Measurements from ENCODE around the gene KIF3C.

The KIF3C gene

DNA sequence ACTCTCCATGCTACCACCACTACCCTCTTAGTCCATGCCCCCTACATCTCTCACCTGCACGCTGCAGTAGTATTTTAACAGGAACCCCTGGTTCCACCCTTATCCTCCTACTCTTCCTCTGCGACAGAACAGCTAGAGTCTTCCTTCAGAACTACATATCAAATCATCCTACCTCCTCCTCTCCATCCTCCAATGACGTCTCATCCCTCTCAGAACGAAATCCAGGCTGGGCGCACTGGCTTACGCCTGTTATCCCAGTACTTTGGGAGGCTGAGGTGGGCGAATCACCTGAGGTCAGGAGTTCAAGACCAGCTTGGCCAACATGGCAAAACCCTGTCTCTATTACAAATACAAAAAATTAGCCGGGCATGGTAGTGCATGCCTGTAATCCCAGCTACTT lies 10.3 kb upstream of the KIF3C start:
- TF ChIP-seq, protein P1, sequence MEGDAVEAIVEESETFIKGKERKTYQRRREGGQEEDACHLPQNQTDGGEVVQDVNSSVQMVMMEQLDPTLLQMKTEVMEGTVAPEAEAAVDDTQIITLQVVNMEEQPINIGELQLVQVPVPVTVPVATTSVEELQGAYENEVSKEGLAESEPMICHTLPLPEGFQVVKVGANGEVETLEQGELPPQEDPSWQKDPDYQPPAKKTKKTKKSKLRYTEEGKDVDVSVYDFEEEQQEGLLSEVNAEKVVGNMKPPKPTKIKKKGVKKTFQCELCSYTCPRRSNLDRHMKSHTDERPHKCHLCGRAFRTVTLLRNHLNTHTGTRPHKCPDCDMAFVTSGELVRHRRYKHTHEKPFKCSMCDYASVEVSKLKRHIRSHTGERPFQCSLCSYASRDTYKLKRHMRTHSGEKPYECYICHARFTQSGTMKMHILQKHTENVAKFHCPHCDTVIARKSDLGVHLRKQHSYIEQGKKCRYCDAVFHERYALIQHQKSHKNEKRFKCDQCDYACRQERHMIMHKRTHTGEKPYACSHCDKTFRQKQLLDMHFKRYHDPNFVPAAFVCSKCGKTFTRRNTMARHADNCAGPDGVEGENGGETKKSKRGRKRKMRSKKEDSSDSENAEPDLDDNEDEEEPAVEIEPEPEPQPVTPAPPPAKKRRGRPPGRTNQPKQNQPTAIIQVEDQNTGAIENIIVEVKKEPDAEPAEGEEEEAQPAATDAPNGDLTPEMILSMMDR (IDR thresholded peaks at IDR 0.05), result no peak
- no peaks in the 10 kb centered on the region for H3K4me1 ChIP-seq
- H3K36me3 ChIP-seq (ENCODE audit: control insufficient read depth, insufficient read depth, low read length), result no peaks in the 10 kb centered on the region
- H3K9me3 ChIP-seq (ENCODE audit: control insufficient read depth, low read length), result no peaks in the 10 kb centered on the region
- no peak overlapping the region for H3K27ac ChIP-seq
- H3K27me3 ChIP-seq (ENCODE audit: control insufficient read depth, insufficient read depth, low read length), result no peaks in the 10 kb centered on the region
- no peak overlapping the region for H3K4me3 ChIP-seq (ENCODE audit: low read depth, low read length)
- no peak overlapping the region for H2AFZ ChIP-seq
- H3K79me2 ChIP-seq, result no peaks in the 10 kb centered on the region
- H3K9ac ChIP-seq, result no peak overlapping the region
- H3K4me2 ChIP-seq (ENCODE audit: low read length), result no peak overlapping the region

DNA sequence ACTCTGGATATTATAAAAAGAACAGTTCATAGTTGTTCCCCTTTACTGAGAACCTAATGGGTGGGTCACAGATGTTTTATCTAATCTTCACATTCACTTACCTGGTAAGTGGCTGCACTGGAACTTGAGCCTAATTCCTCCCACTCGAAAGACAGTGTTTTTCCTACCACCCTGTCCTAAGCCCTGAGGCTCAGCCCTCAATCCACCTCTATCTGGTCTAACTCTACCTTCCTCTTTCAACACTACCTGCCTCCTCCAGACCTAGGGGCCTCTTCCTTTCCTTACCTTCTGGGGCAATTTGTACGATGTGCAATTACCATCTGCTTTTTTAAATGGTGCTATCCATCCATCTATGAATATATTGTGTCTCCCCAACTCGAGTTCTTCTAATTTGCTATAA lies 9.7 kb upstream of the KIF3C start:
- TF ChIP-seq, protein P1 (IDR thresholded peaks at IDR 0.05), result no peak
- no peak overlapping the region for H3K27ac ChIP-seq
- H3K4me2 ChIP-seq (ENCODE audit: low read length), result peak overlapping the region; percentile 18
- no peak overlapping the region for H3K4me3 ChIP-seq (ENCODE audit: low read depth, low read length)
- H3K9me3 ChIP-seq (ENCODE audit: control insufficient read depth, low read length), result no peaks in the 10 kb centered on the region
- no peaks in the 10 kb centered on the region for H3K36me3 ChIP-seq (ENCODE audit: control insufficient read depth, insufficient read depth, low read length)
- H3K9ac ChIP-seq, result no peak overlapping the region
- H3K79me2 ChIP-seq, result no peaks in the 10 kb centered on the region
- H3K4me1 ChIP-seq, result no peaks in the 10 kb centered on the region
- H2AFZ ChIP-seq, result peak overlapping the region; percentile 36
- H3K27me3 ChIP-seq (ENCODE audit: control insufficient read depth, insufficient read depth, low read length), result no peaks in the 10 kb centered on the region

DNA sequence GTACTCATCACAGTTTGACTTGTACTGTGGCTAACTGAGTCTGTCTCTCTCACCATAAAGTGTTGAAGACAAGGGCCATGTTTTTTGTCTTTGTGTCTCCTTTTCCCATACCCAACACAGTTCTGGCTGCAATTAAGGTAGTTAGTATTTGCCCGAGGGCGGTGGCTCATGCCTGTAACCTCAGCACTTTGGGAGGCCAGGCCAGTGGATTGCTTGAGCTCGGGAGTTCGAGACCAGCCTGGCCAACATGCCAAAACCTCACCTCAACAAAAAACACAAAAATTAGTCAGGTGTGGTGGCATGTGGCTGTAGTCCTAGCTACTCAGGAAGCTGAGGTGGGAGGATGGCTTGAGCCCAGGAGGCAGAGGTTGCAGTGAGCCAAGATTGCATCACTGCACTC lies 6.9 kb upstream of the KIF3C start:
- TF ChIP-seq, protein P1 (IDR thresholded peaks at IDR 0.05), result no peak
- Histone ChIP-seq H3K4me3 (ENCODE audit: low read depth, low read length) (no peak overlapping the region), H3K36me3 (ENCODE audit: control insufficient read depth, insufficient read depth, low read length) (no peaks in the 10 kb centered on the region), H3K9me3 (ENCODE audit: control insufficient read depth, low read length) (no peaks in the 10 kb centered on the region), H3K4me2 (ENCODE audit: low read length) (no peak overlapping the region), H3K27me3 (ENCODE audit: control insufficient read depth, insufficient read depth, low read length) (no peaks in the 10 kb centered on the region), H2AFZ (no peak overlapping the region), H3K4me1 (no peaks in the 10 kb centered on the region), H3K79me2 (no peaks in the 10 kb centered on the region), H3K9ac (no peak overlapping the region), H3K27ac (no peak overlapping the region)

DNA sequence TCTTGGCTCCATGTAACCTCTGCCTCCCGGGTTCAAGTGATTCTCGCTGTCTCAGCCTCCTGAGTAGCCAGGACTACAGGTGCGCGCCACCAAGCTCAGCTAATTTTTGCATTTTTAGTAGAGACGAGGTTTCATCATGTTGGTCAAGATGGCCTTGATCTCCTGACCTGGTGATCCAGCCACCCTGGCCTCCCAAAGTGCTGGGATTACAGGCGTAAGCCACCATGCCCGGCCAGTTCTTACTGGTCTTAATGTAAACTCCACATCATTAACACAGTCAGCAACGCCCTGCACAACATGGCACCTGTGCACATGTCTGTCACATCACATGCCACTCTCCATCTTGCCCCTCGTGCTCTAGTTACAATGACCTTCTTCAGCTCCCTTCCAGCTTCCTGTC lies 5.8 kb upstream of the KIF3C start:
- Histone ChIP-seq H3K27ac (no peak overlapping the region), H3K9me3 (ENCODE audit: control insufficient read depth, low read length) (no peaks in the 10 kb centered on the region), H3K36me3 (ENCODE audit: control insufficient read depth, insufficient read depth, low read length) (no peaks in the 10 kb centered on the region), H2AFZ (no peak overlapping the region), H3K27me3 (ENCODE audit: control insufficient read depth, insufficient read depth, low read length) (no peaks in the 10 kb centered on the region), H3K4me2 (ENCODE audit: low read length) (no peak overlapping the region), H3K79me2 (no peaks in the 10 kb centered on the region), H3K4me1 (no peaks in the 10 kb centered on the region), H3K9ac (no peak overlapping the region), H3K4me3 (ENCODE audit: low read depth, low read length) (no peak overlapping the region)
- TF ChIP-seq, protein P1 (IDR thresholded peaks at IDR 0.05), result no peak

DNA sequence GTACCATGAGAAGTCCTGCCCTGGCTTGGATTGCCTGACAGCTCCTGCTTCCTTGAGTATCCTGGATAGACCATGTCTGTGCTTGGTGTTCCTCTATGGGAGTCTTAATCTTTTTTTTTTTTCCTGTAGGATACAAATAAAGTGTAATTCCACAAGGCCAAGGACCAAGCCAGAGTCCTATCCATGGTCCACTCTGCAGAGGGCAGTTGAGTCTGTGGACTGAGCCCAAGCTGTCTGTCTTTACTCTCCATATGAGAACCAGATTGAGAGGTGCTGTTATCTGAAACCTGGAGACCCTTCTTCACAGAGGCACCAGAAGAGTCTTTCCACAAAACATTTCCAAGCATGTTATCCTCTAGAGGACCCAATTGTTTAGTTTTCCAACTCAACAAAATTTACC lies 1.4 kb upstream of the KIF3C start:
- Histone ChIP-seq H3K9ac (no peak overlapping the region), H3K4me2 (ENCODE audit: low read length) (no peak overlapping the region), H3K4me1 (peaks cover 3% of the 10 kb centered on the region), H3K27me3 (ENCODE audit: control insufficient read depth, insufficient read depth, low read length) (no peaks in the 10 kb centered on the region), H3K27ac (no peak overlapping the region), H3K9me3 (ENCODE audit: control insufficient read depth, low read length) (no peaks in the 10 kb centered on the region), H3K4me3 (ENCODE audit: low read depth, low read length) (no peak overlapping the region), H3K79me2 (peaks cover 4% of the 10 kb centered on the region), H2AFZ (no peak overlapping the region), H3K36me3 (ENCODE audit: control insufficient read depth, insufficient read depth, low read length) (no peaks in the 10 kb centered on the region)
- TF ChIP-seq, protein P1 (IDR thresholded peaks at IDR 0.05), result no peak
